Neuronal stem cell (in vitro differentiated cells): ENCODE measurements around the gene RIPK3.
"Not testable (repeated sequence)": the region's sequence is repeated elsewhere in the genome, so short reads cannot be mapped to it uniquely, and the experiment has no call there.

ENCODE experiments used
- DNase-seq: peaks from one replicate; pipeline ENCODE4 v3.0.0-alpha.2; 2013; ENCODE audit warnings: low spot score
- H2AFZ ChIP-seq: one replicate; pipeline ENCODE4 v1.6.1; 2013; ENCODE audit warnings: mild to moderate bottlenecking, low read length, inconsistent platforms
- H2AK5ac ChIP-seq: 2 replicates; pipeline ENCODE4 v1.6.1; 2013; ENCODE audit warnings: low read depth, mild to moderate bottlenecking, inconsistent platforms, low read length, moderate library complexity, mixed read lengths
- H2BK120ac ChIP-seq: 2 replicates; pipeline ENCODE4 v1.6.1; 2013; ENCODE audit warnings: low read depth, mild to moderate bottlenecking, inconsistent platforms, low read length, moderate library complexity, mixed read lengths
- H2BK12ac ChIP-seq: one replicate; pipeline ENCODE4 v1.6.1; 2013; ENCODE audit warnings: low read length, inconsistent platforms
- H2BK15ac ChIP-seq: 2 replicates; pipeline ENCODE4 v1.6.1; 2013; ENCODE audit warnings: mild to moderate bottlenecking, low read length, inconsistent platforms, mixed read lengths
- H2BK5ac ChIP-seq: one replicate; pipeline ENCODE4 v1.6.1; 2013; ENCODE audit warnings: inconsistent platforms, mild to moderate bottlenecking, low read length, moderate library complexity
- H3K14ac ChIP-seq: one replicate; pipeline ENCODE4 v1.6.1; 2013; ENCODE audit warnings: low read length, inconsistent platforms
- H3K18ac ChIP-seq: 2 replicates; pipeline ENCODE4 v1.6.1; 2013; ENCODE audit warnings: low read length, inconsistent platforms
- H3K23ac ChIP-seq: 2 replicates; pipeline ENCODE4 v1.6.1; 2013; ENCODE audit warnings: low read depth, mild to moderate bottlenecking, mixed read lengths, low read length, inconsistent platforms; ENCODE audit not compliant: poor library complexity
- H3K27ac ChIP-seq: replicated peaks from 3 replicates; pipeline ENCODE4 v1.5.1; 2013; ENCODE audit warnings: low read length, inconsistent platforms
- H3K27me3 ChIP-seq, 3 experiments: 2 replicates each; pipeline ENCODE4 v1.6.1; 2013; ENCODE audit warnings: low read length in 3 of 3, mild to moderate bottlenecking in 2 of 3, inconsistent platforms in 1 of 3, low read depth in 1 of 3, mixed read lengths in 1 of 3, moderate library complexity in 1 of 3; ENCODE audit not compliant: control insufficient read depth in 3 of 3, insufficient read depth in 3 of 3
- H3K36me3 ChIP-seq, 2 donors: replicated peaks in 1 of 2; 2 replicates each; pipeline ENCODE4 v1.6.1; 2013; ENCODE audit warnings: low read length in 2 of 2; ENCODE audit not compliant: control insufficient read depth in 2 of 2, insufficient read depth in 2 of 2
- H3K4ac ChIP-seq: 2 replicates; pipeline ENCODE4 v1.6.1; 2013; ENCODE audit warnings: inconsistent platforms, mild to moderate bottlenecking, low read length, moderate library complexity
- H3K4me1 ChIP-seq, 2 donors: 1 replicate in 1 of 2; 2 replicates in 1 of 2; pipeline ENCODE4 v1.6.1; 2013; ENCODE audit warnings: low read length in 2 of 2, low read depth in 1 of 2; ENCODE audit not compliant: control insufficient read depth in 2 of 2, insufficient read depth in 1 of 2
- H3K4me2 ChIP-seq: one replicate; pipeline ENCODE4 v1.6.1; 2013; ENCODE audit warnings: mild to moderate bottlenecking, low read length, inconsistent platforms; ENCODE audit not compliant: insufficient read depth, poor library complexity, severe bottlenecking
- H3K4me3 ChIP-seq, 2 donors: 2 replicates each; pipeline ENCODE4 v1.5.1; 2013; ENCODE audit warnings: low read length in 2 of 2, mild to moderate bottlenecking in 2 of 2, inconsistent platforms in 1 of 2, moderate library complexity in 1 of 2
- H3K79me1 ChIP-seq: one replicate; pipeline ENCODE4 v1.6.1; 2013; ENCODE audit warnings: low read depth, mild to moderate bottlenecking, inconsistent platforms, low read length, moderate library complexity
- H3K9ac ChIP-seq: one replicate; pipeline ENCODE4 v1.6.1; 2013; ENCODE audit warnings: mild to moderate bottlenecking, low read depth, low read length, inconsistent platforms; ENCODE audit not compliant: poor library complexity
- H3K9me3 ChIP-seq, 2 donors: replicated peaks in 1 of 2; 2 replicates each; pipeline versions ENCODE3 to v1.6.1; 2013; ENCODE audit warnings: low read length in 2 of 2, mild to moderate bottlenecking in 2 of 2, inconsistent platforms in 1 of 2, low read depth in 1 of 2, mixed read lengths in 1 of 2, moderate library complexity in 1 of 2; ENCODE audit not compliant: control insufficient read depth in 2 of 2, insufficient read depth in 1 of 2
- H4K8ac ChIP-seq: one replicate; pipeline ENCODE4 v1.6.1; 2013; ENCODE audit warnings: low read depth, mild to moderate bottlenecking, inconsistent platforms, low read length, moderate library complexity
- H4K91ac ChIP-seq: one replicate; pipeline ENCODE4 v1.6.1; 2013; ENCODE audit warnings: low read length, low read depth, mild to moderate bottlenecking, inconsistent platforms; ENCODE audit not compliant: poor library complexity
- WGBS, 2 donors: extraction: QIAGEN DNeasy Blood & Tissue Kit; methylation state at CpG; one replicate each; pipeline ENCODE4 v1.1.7; 2013; ENCODE audit warnings: missing lambda C conversion rate in 2 of 2, mixed read lengths in 1 of 2; ENCODE audit not compliant: insufficient read length in 2 of 2, insufficient replicate concordance in 1 of 2; ENCODE audit errors: extremely low coverage in 2 of 2; 5-methylcytosine and 5-hydroxymethylcytosine counted together

RIPK3 gene

DNA sequence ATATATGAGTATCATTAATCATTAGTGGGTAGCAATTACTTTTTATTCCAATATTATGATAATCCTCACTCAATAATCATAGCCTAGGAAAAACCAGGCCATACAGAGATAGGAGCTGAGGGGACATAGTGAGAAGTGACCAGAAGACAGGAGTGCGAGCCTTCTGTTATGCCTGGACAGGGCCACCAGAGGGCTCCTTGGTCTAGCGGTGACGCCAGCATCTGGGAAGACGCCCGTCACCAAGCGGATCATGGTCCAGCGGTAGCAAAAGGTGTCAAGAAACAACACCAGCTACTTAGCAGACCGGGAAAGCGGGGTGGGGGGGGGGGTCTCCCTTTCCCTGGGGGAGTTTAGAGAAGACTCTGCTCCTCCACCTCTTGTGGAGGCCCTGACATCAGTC, 11.9 kb downstream of the RIPK3 start:
- not testable (repeated sequence) for H3K4me1 ChIP-seq, DNase-seq, H3K9ac ChIP-seq, H2BK15ac ChIP-seq, H2BK12ac ChIP-seq, H3K18ac ChIP-seq, H3K27ac ChIP-seq, H2AK5ac ChIP-seq, H3K4me2 ChIP-seq, H2BK5ac ChIP-seq, H3K4me3 ChIP-seq, H3K4ac ChIP-seq, H3K14ac ChIP-seq, H3K36me3 ChIP-seq, H4K8ac ChIP-seq, H3K23ac ChIP-seq, H3K9me3 ChIP-seq, H2AFZ ChIP-seq, H2BK120ac ChIP-seq, H4K91ac ChIP-seq, H3K79me1 ChIP-seq
- H3K27me3 ChIP-seq, result peaks cover 0 to 67% (median 32%) of the 10 kb centered on the region in 3 experiments
- no CpG with 5 or more reads among the region's 9 CpGs for WGBS, 2 donors

DNA sequence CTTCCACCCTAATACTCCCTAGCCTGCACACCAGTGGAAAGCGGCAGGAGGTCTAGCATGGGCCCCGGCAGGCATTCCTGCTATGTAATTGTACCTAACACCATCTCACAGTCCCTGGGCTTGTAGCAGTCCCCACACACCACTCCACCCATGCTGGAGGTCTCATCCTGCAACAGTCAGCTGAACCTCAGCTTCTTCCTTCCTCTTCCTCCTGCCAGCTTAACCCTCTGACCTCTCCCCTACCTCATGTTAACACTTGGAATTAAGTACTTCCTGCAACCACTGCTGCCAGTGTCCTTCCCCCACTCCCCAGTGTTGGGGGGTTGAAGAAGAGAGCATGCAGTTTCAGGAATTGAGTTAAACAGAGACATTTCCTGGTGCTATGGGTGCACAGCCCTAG, 12.5 kb downstream of the RIPK3 start:
- Histone ChIP-seq H2AFZ (no peak overlapping the region), H3K27me3 (peaks cover 0 to 67% (median 26%) of the 10 kb centered on the region in 3 experiments), H3K9me3 (peaks cover 0 to 2% of the 10 kb centered on the region in 2 donors), H3K23ac (no peak overlapping the region), H4K8ac (peak overlapping the region; percentile 58), H3K79me1 (no peaks in the 10 kb centered on the region), H2BK12ac (no peak overlapping the region), H3K36me3 (no peaks in the 10 kb centered on the region), H2BK5ac (no peak overlapping the region), H3K18ac (peak overlapping the region; percentile 73), H4K91ac (no peak overlapping the region), H3K14ac (peak overlapping the region; percentile 86), H3K9ac (peak overlapping the region; percentile 40), H3K4ac (no peak overlapping the region), H3K27ac (no peak overlapping the region), H2BK15ac (peak overlapping the region; percentile 86), H2AK5ac (peak overlapping the region; percentile 92), H2BK120ac (no peak overlapping the region), H3K4me3 (no peak overlapping the region), H3K4me2 (no peak overlapping the region), H3K4me1 (peaks cover under 1 to 4% of the 10 kb centered on the region in 2 donors)
- DNase-seq, result no peak
- no CpG with 5 or more reads among the region's 2 CpGs for WGBS, 2 donors

DNA sequence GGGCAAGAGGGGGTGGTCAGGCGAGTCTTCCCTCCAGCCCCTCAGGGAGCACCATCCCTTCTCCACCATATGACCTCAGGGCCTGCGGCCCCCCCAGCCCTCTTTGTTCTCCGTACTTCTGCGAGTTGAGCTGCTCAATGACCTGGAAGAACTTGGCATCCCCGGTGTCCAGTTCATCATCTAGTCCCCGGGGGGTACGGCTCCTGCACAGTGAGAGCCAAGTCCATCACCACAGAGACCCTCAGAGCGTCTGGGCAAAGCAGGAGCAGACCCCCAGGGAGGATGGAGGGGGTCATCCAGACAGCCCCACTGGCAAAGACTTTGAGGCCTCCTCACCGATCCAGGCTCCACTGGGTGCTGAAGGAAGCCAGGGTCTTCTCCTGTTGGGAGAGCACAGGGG, 13.8 kb downstream of the RIPK3 start:
- Histone ChIP-seq H2BK12ac (peak overlapping the region; percentile 34), H3K4me1 (peaks cover 4% of the 10 kb centered on the region in 2 donors), H2AK5ac (peak overlapping the region; percentile 83)

GRCh38 chr14:24325041-24325530, 14.7 kb downstream of the RIPK3 start:
- Histone ChIP-seq H3K27me3 (peaks cover 0 to 59% (median 8%) of the 10 kb centered on the region in 3 experiments), H3K18ac (no peak overlapping the region), H3K9ac (no peak overlapping the region), H2BK12ac (no peak overlapping the region), H3K27ac (no peak overlapping the region), H2BK15ac (peak overlapping the region; percentile 47), H2AK5ac (peak overlapping the region; percentile 83), H3K36me3 (no peaks in the 10 kb centered on the region), H3K4me3 (no peak overlapping the region), H3K14ac (peak overlapping the region; percentile 27), H3K4ac (peak overlapping the region; percentile 55), H4K91ac (no peak overlapping the region), H3K79me1 (no peaks in the 10 kb centered on the region), H4K8ac (no peak overlapping the region), H2AFZ (no peak overlapping the region), H3K23ac (peak overlapping the region; percentile 57), H3K9me3 (peaks cover 0 to 2% of the 10 kb centered on the region in 2 donors), H3K4me2 (no peak overlapping the region), H3K4me1 (peaks cover 4% of the 10 kb centered on the region in 2 donors), H2BK120ac (no peak overlapping the region), H2BK5ac (no peak overlapping the region)
- WGBS, 2 donors, result no CpG with 5 or more reads among the region's 5 CpGs
- DNase-seq, result no peak

More for the DNA sequence above, 13.8 kb downstream of the RIPK3 start:
- Histone ChIP-seq H3K79me1 (no peaks in the 10 kb centered on the region), H2BK120ac (no peak overlapping the region), H2BK15ac (no peak overlapping the region), H4K8ac (no peak overlapping the region), H3K27ac (no peak overlapping the region), H3K23ac (no peak overlapping the region), H3K9me3 (peaks cover 0 to 2% of the 10 kb centered on the region in 2 donors), H3K4me2 (no peak overlapping the region), H3K4ac (no peak overlapping the region), H3K9ac (no peak overlapping the region), H3K36me3 (no peaks in the 10 kb centered on the region), H2AFZ (no peak overlapping the region), H3K27me3 (peaks cover 0 to 62% (median 13%) of the 10 kb centered on the region in 3 experiments), H3K18ac (no peak overlapping the region), H3K4me3 (no peak overlapping the region), H3K14ac (no peak overlapping the region), H2BK5ac (peak overlapping the region; percentile 60), H4K91ac (no peak overlapping the region)
- no CpG with 5 or more reads among the region's 9 CpGs for WGBS, 2 donors
- no peak for DNase-seq
